Right ventricle myocardium superior (tissue), 1 donor: ENCODE data around the gene MTA1. TPM values are rescaled to one million over a fixed set of nuclear protein-coding genes. Genes with fewer than 3 reads are reported as not detected.

Experiments used
- ATAC-seq: fragments of 200-7000 bp; cut with Tn5 transposase; one replicate; pipeline ENCODE4 v1.9.1; 2020; ENCODE audit warnings: mild to moderate bottlenecking; ENCODE audit not compliant: poor library complexity
- DNase-seq: peaks from one replicate; pipeline ENCODE4 v3.0.0-alpha.2; 2020
- intact Hi-C: fragments of 100-400 bp; cut with DNase I; formaldehyde crosslinking; loops from one replicate; pipeline ENCODE4 v1.11.2; 2022
- total RNA-seq: library from RNA; stranded (reverse); fragmentation: NEBNext Ultra II Directional; extraction: Animal tissue kit (Norgen Biotek cat#: 25700); gene quantifications from one replicate; pipeline ENCODE4 v1.2.1, GENCODE V29; 2021
- donor health status: DM: no; HTN: yes; CAD: no; lungs with severe emphysema.

Gene MTA1
- total RNA-seq, 1 donor from 2014 or later = 191 TPM

DNA sequence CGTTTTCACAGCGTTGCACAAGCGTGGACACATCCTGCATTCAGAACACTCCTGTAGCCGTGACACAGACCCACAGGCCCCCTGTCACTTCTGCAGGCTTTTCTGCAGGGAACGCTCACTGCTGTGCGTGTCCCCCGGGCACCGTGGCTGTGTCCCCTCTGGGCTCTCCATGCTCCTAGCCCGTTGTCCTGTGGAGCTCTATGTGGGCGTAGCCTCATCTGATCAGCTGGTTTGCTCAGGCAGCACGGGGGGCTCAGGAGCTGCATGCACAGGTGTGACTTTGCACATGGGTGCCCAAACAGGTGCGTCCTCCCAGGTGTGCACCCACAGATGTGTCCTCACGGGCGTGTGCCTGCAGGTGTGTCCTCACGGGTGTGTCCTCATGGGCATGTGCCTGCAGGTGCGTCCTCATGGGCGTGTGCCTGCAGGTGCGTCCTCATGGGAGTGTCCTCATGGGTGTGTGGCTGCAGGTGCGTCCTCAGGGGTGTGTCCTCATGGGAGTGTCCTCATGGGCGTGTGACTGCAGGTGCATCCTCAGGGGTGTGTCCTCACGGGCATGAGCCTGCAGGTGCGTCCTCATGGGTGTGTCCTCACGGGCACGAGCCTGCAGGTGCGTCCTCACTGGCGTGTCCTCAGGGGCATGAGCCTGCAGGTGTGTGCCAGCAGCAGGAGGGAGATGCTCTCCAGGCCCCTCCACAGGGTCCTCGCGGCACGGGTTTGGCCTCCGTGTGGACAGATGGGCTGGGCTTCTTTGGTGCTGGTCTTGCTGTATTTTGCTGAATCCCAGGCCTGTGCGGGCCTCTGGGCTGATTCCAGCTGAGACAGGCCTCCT lies 17.5 kb downstream of the MTA1 start:
- intact Hi-C loops = no loop called here
- DNase-seq = no peak
- ATAC-seq = no peak

GRCh38 chr14:105437723-105438500 lies 18.3 kb downstream of the MTA1 start:
- intact Hi-C loops = no loop called here
- ATAC-seq = no peak
- DNase-seq = no peak

DNA sequence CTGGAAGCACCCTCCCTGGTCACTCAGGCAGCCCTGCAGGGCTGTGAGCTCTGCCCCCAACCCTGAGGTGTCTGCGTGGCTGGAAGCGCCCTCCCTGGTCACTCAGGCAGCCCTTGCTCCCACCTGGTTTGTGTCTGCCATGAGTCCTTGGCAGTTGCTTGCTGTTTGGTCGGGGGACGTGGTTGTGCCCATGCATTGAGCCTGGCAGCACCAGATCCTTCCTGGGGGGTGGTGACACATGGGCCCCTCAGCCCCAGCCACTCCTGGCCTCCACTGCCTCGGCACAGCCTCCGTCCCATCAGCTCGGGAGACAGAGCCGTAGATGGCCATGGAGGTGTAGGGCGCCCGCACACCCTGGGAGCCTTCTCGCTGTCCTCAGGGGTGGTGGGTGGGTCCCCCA lies 19.6 kb downstream of the MTA1 start:
- no peak for DNase-seq

DNA sequence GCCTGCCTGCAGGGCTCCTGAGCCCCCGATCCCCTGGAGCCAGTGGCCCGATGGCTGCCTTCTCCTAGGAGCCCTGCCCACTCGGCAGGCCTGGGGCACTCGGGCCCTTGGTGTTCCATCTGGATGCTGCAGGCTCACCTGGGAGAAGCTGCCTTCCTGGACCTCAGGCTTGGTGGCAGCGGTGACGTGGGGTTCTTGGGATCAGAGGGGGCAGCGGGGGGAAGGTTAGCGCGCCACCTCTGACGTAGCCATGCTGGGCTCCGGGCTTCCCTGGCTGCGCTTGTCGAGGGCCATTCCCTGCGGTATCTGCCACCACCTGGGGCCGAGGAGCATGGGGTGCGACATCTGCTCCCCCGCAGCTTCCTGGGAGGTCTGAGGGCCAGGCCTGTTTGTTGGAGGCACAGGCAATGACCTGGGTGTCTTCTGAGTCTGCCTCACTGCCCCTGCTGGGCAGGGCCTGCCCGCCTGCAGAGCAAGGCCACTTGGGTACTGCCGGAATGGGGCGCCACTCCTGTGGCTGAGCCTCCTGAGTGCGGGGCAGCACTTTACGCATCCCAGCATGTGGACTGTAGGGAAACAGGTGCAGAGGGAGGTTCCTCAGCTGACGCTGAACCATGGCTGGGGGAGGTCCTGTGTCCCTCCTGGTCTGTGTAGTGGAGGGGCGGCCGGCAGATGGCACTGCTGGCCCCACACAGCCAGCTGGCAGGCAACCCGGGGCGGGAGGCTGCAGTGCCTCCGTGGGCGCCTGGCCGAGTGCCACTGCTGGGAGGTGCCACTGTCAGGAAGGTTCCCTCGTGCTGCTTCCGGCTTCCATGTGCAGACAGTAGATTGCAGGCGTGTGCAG lies 20.3 kb downstream of the MTA1 start:
- intact Hi-C loops = no loop called here
- ATAC-seq = peak; percentile 25
- DNase-seq = no peak

More for the DNA sequence above, 19.6 kb downstream of the MTA1 start:
- intact Hi-C loops = no loop called here
- ATAC-seq = no peak

GRCh38 chr14:105440554-105440900 lies 20.9 kb downstream of the MTA1 start:
- ATAC-seq = no peak
- DNase-seq = no peak
- intact Hi-C loops = no loop called here

- no peak for DNase-seq
- intact Hi-C loops = no loop called here
- no peak for ATAC-seq
These were observed 21.4 kb downstream of the MTA1 start for GRCh38 chr14:105440992-105441391.

- intact Hi-C loops = no loop called here
- ATAC-seq (no peak), DNase-seq (no peak)
These were observed 22.5 kb downstream of the MTA1 start for GRCh38 chr14:105442125-105442524.

DNA sequence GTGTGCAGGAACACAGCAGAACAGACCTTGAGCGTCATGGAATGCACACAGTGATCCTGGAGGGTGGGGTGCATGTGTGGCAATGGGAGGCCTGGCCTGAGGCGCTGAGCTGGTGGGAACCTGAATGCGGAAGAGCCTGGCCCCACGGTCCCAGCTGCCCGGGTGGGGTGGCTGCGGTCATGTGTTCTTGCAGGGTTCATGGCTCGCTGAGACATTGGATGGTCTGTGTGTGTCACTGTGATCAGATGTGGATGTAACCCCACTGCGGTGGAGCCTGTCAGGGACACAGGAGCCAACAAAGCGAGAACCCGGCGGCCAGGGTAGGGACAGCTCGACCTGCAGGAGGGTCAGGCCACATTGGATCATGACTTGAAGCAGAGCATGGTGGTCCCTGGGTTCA lies 23.2 kb downstream of the MTA1 start:
- DNase-seq (no peak), ATAC-seq (no peak)
- intact Hi-C loops = no loop called here

GRCh38 chr14:105444859-105445258 lies 25.2 kb downstream of the MTA1 start:
- intact Hi-C loops = loop anchor here (5.0 kb wide), 1 partner anchor 42 kb away; the partner anchor contains the start of gene CRIP1
- DNase-seq = no peak
- ATAC-seq = no peak

- no peak for ATAC-seq
- DNase-seq = no peak
- intact Hi-C loops = loop anchor here (5.0 kb wide), 1 partner anchor 42 kb away; the partner anchor contains the start of gene CRIP1
These were observed 25.7 kb downstream of the MTA1 start for GRCh38 chr14:105445290-105445689.

DNA sequence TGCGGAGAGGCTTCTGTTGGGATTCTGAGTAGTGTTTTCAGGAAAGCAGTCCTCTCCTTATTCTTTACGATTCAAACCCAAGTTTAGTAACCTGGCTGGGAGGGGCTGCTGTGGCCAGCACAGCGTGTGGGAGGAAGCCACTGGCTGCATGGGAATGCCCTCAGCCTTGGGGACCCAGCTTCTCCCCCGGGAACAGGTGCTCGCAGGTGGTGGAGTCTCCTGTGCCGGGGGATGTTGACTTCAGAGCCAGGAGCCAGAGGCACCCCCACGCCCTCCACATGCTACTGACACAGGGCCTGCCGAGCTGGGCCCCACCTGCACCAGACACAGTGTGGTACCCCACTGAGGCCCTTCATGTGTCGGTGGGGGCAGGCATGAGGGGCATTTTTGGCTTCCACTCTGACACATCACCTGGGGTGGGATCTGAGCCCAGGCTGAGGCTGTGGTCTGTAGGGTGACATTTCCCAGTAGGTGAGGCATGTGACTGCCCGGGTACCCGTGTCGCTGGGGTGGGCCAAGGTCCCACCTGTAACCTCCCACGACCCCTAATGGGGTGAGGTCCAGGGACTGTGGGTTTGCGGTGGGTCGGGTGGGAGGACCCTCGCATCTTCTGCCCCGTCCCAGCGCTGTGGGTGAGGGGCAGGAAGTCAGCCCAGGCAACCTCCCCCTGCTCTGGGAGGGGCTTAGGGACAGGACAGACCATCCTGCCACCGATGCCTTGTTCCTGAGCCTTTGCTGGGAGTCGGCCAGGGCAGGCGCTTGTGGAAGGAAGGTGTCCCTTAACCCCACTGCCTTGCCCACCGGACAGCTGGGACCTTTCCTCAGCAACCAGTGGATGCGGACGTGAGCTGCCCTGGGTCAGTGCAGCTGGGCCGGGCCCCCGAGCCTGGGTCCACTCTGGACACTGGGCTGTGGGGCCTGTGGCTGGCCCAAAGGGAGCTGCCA lies 26.5 kb downstream of the MTA1 start:
- ATAC-seq (no peak), DNase-seq (no peak)
- intact Hi-C loops = loop anchor here (5.0 kb wide), 1 partner anchor 41 kb away; the partner anchor contains the start of gene CRIP1

DNA sequence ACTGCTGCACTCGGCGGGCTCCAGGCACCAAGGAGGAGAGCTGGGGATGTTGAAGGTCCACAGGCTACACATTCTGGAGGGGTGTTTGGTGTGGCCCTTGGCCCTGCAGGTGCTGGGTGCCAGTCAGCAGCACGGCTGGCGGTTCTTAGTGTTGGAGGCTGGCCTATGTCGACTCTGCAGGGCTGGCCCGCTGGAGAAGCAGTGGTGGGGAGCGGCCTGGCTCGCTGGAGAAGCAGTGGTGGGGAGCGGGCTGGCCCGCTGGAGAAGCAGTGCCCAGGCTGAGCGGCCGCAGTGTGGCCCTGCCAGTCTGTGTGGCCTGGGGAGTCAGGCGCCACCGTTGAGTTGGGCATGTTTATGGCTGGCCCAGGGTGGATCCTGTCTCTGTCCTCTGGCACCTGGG lies 27.3 kb downstream of the MTA1 start:
- DNase-seq (no peak), ATAC-seq (no peak)
- intact Hi-C loops = loop anchor here (5.0 kb wide), 1 partner anchor 40 kb away; the partner anchor contains the start of gene CRIP1

DNA sequence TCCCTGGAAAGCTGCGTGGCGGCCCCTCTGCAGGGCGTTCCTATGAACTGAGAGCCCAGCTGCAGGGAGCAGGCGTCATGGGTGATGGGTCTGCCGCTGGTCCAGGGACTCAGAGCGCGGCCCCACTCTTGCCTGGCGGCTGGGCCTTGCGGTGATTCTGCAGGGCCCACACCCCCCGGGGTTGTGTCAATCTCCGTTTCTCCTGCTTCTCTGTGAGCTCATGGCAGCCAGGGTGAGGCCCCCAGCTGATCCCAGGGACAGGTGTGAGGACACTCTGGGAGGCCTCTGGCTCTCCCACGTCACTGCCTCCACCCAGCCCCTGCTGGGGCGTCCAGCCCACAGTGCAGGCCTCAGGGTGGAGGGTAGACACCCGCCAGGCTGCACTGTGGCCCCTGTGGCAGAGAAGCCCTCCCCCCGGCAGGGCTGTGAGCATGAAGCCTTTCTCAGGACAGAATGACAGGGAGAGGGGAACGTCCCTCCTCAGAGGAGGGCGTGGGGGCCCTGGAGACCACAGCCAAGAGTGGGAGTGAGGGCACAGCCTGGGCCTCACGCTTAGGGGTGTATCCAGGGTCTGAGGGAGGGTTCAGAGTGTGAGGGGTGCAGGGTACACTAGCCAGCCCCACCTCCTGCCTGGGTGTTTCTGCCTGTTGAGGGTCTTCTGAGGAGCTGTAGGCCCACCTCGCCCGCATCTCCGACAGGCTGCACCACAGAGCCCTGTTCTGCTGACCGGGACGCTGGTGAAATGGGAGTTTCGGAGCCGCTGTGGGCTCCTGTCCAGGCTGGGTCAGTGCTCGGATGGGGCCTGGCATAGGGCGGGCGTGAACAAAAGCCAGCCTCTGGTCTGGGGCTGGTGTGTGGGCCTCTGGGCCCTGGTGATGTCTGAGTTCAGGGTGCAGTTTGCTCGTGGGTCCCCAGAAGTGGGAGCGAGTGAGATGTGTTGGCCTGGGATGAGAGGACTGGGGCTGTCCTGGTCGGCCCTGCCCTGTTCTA lies 28.3 kb downstream of the MTA1 start:
- intact Hi-C loops = loop anchor here (5.0 kb wide), 1 partner anchor 39 kb away; the partner anchor contains the start of gene CRIP1
- DNase-seq = no peak
- ATAC-seq = no peak

DNA sequence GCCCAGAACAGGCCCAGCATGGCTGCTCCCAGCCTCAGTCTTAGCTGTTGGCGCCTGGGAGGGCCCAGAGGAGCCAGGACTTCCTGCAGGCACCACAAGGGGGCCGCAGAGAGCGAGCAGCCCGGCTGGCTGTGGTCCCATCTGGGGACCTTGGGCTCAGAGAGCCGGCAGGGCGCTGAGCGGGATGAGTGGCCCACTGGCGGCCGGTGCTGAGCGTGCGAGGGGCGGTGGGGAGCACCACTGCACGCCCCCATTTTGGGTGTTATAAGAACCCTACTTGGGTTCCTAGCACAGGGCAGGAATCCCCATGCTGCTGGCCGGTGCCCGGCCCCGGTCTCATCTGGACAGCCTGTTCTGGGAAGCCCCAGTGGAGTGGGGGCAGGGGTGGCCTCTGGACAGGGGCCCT lies 29.1 kb downstream of the MTA1 start:
- ATAC-seq (peak; percentile 93), DNase-seq (peak; percentile 87)
- intact Hi-C loops = loop anchor here (5.0 kb wide), 1 partner anchor 39 kb away; the partner anchor contains the start of gene CRIP1

DNA sequence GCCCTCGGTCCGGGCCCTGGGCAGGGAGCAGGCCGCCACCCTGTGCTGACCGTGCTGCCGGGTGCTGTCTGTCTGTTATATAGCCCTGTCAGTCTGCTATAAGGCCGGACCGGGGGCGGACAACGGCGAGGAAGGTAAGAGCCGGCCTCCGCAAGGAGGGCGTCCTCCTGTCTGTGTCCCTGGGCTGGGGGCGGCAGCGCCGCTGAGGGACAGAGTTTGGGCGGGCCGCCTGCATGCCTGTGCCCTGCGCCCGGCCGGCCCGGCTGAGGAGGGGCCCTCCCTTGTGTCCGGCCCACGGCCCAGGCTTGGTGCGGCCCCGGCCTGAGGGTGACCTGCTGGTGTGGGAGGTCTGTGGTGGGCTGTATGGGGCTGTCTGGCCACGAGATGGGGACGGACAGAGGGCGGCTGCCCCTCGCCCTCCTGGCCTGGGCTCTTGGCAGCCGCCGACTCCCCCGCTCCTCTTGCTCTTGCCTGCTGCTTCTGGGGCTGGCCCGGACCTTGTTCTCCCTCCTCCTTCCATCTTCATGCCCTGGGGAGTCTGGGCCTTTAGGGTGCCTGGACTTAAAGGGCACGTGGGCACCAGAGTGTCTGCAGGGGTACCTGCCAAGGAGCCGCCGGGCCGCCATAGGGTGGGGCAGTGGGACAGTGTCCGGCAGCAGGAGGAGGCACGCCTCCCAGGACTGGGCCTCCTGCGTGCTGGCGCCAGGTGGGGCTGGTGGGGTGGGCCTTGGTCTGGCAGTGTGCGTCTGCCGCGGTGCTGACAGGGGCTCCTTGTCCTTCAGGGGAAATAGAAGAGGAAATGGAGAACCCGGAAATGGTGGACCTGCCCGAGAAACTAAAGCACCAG lies 29.9 kb downstream of the MTA1 start:
- intact Hi-C loops = loop anchor here (5.0 kb wide), 1 partner anchor 38 kb away; the partner anchor contains the start of gene CRIP1
- DNase-seq (no peak), ATAC-seq (peak; percentile 2)

DNA sequence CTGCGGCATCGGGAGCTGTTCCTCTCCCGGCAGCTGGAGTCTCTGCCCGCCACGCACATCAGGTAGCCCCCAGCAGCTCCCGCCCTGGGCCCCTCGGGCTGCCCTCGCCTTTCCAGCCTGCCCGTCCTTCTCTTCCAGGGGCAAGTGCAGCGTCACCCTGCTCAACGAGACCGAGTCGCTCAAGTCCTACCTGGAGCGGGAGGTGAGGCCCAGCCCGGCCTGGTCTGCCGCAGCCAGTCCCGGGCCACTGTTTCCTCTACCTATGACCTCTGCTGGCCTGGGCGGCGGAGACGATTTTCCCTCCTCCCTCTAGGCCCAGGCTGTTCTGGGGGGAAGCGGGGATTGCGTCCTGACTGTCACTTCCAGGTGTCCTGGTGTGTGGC lies 30.5 kb downstream of the MTA1 start:
- ATAC-seq (no peak), DNase-seq (no peak)
- intact Hi-C loops = no loop called here
